Prostate gland (tissue), 2 donors: Measurements from ENCODE around the gene SPATA12. TPM values are rescaled to one million over a fixed set of nuclear protein-coding genes. Genes with fewer than 3 reads are reported as not detected.

Experiments used
- DNase-seq: peaks from one replicate; pipeline ENCODE4 v3.0.0-alpha.2; 2019; ENCODE audit warnings: low spot score
- H3K27ac ChIP-seq, 2 donors: fragments of 200-600 bp; sonication (generic); 2 replicates each; pipeline ENCODE4 v1.5.1; 2017 to 2019
- H3K27me3 ChIP-seq: fragments of 200-600 bp; sonication (generic); replicated peaks from 2 replicates; pipeline ENCODE4 v1.5.1; 2019; ENCODE audit not compliant: insufficient read depth
- H3K36me3 ChIP-seq, 2 donors: fragments of 200-600 bp; sonication (generic); 1 replicate in 1 of 2; 2 replicates in 1 of 2; pipeline versions ENCODE4 v1.5.1 to v1.8.1; 2017 to 2019
- H3K4me1 ChIP-seq: fragments of 200-600 bp; sonication (generic); replicated peaks from 2 replicates; pipeline ENCODE4 v1.5.1; 2019
- H3K4me3 ChIP-seq, 2 donors: fragments of 200-600 bp; sonication (generic); 2 replicates each; pipeline ENCODE4 v1.5.1; 2017 to 2019
- H3K9me3 ChIP-seq: fragments of 200-600 bp; sonication (generic); 2 replicates; pipeline ENCODE4 v1.5.1; 2017
- POLR2A ChIP-seq: fragments of 450-650 bp; IDR thresholded peaks from one replicate; pipeline ENCODE4 v1.6.1; 2016; ENCODE audit warnings: antibody characterized with exemption, mild to moderate bottlenecking
- POLR2AphosphoS5 ChIP-seq: sonication (generic); formaldehyde crosslinking; IDR thresholded peaks from one replicate; pipeline ENCODE4 v1.6.1; 2017; ENCODE audit warnings: antibody characterized with exemption
- WGBS: methylation state at CpG from one replicate; pipeline ENCODE4 v1.1.5; 2018; 5-methylcytosine and 5-hydroxymethylcytosine counted together
- intact Hi-C: fragments of 100-400 bp; cut with DNase I; formaldehyde crosslinking; loops from one replicate; pipeline ENCODE4 v1.14.2; 2022
- total RNA-seq, 2 donors: library from RNA; depleted of rRNA; stranded (reverse); fragments of >200 nt; gene quantifications; one replicate each; pipeline ENCODE4 v1.1.0, GENCODE V29; 2016
- TF ChIP-seq, protein P1 (sequence below), 4 experiments: fragments of 200-600 bp in 2 of 4; fragments of 450-650 bp in 2 of 4; sonication (generic) in 2 of 4; IDR thresholded peaks; 1 replicate in 3 of 4; 2 replicates in 1 of 4; pipeline ENCODE4 v1.5.1; 2016 to 2019; ENCODE audit warnings: antibody characterized with exemption in 4 of 4, mild to moderate bottlenecking in 2 of 4, moderate library complexity in 2 of 4

SPATA12 gene
- total RNA-seq, 2 donors from 2014 or later, result 0.28 TPM; not detected in 1

DNA sequence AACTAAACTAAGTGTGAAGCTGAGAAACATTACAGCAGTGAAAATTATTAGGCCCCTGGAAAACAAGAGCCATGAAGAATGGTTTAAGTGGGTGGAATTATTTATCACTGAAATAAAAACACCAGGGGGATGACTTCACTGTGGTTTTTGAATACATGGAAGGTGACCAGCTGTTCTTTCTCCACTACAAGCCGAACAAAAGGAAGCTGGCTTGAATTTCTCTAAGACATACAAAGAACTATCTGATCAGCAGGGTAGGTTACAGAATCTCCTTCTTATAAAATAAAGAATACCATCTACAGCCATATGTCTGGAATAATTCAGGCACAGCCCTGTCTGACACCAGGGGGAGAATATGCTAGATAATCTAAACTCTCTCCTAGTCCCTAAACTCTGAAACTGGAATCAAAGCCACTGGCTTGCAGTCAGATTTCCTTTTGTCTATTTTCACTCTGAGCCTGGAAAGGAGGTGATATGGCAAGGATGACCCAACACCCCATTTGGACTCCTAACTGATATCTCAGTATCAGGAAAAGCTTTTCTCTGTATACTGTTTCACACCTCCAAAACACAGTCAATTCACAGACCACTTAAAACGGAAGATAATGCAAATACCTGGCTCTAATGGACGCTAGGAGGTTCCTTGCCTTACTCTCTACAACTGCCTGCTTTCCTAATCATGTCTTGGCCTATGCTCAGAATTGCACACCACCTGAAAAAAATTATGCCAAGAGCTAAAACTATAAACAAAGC is 31.2 kb downstream of the SPATA12 start:
- no peak overlapping the region for H3K4me3 ChIP-seq
- no peak overlapping the region for H3K27ac ChIP-seq
- 65% methylated on average over 3 of the region's 3 CpGs for WGBS
- H3K27me3 ChIP-seq, result no peaks in the 10 kb centered on the region
- no peaks in the 10 kb centered on the region for H3K4me1 ChIP-seq
- H3K9me3 ChIP-seq, result no peaks in the 10 kb centered on the region
- no peak for TF ChIP-seq POLR2A
- no peak for DNase-seq
- intact Hi-C loops, result no loop called here
- H3K36me3 ChIP-seq, result no peaks in the 10 kb centered on the region

DNA sequence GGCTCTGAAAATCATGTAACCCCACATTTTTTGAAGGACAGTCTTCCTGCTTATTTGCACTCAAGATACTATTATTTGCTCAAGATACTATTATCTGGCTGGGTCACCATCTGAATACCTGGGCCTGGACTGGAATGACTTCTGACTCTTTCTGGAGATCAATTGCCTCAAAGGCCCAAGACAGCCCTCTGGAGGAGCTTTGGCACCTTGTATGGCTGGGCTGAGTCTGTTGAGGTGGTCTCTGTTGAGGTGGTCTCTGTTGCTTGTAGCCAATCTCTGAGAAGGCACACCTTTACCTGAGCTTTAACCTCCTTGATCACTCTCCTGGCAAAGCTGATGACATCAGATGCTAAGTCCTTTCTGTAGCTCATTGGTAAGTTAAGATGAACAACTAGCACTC is 33.0 kb downstream of the SPATA12 start:
- no peaks in the 10 kb centered on the region for H3K36me3 ChIP-seq
- no peak overlapping the region for H3K27ac ChIP-seq
- no peaks in the 10 kb centered on the region for H3K4me1 ChIP-seq
- no peaks in the 10 kb centered on the region for H3K27me3 ChIP-seq
- no peak overlapping the region for H3K4me3 ChIP-seq
- DNase-seq, result no peak
- intact Hi-C loops, result no loop called here
- no peaks in the 10 kb centered on the region for H3K9me3 ChIP-seq
- TF ChIP-seq POLR2AphosphoS5 (no peak), POLR2A (no peak)
- TF ChIP-seq, protein P1, sequence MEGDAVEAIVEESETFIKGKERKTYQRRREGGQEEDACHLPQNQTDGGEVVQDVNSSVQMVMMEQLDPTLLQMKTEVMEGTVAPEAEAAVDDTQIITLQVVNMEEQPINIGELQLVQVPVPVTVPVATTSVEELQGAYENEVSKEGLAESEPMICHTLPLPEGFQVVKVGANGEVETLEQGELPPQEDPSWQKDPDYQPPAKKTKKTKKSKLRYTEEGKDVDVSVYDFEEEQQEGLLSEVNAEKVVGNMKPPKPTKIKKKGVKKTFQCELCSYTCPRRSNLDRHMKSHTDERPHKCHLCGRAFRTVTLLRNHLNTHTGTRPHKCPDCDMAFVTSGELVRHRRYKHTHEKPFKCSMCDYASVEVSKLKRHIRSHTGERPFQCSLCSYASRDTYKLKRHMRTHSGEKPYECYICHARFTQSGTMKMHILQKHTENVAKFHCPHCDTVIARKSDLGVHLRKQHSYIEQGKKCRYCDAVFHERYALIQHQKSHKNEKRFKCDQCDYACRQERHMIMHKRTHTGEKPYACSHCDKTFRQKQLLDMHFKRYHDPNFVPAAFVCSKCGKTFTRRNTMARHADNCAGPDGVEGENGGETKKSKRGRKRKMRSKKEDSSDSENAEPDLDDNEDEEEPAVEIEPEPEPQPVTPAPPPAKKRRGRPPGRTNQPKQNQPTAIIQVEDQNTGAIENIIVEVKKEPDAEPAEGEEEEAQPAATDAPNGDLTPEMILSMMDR (IDR thresholded peaks at IDR 0.05), result no peak

DNA sequence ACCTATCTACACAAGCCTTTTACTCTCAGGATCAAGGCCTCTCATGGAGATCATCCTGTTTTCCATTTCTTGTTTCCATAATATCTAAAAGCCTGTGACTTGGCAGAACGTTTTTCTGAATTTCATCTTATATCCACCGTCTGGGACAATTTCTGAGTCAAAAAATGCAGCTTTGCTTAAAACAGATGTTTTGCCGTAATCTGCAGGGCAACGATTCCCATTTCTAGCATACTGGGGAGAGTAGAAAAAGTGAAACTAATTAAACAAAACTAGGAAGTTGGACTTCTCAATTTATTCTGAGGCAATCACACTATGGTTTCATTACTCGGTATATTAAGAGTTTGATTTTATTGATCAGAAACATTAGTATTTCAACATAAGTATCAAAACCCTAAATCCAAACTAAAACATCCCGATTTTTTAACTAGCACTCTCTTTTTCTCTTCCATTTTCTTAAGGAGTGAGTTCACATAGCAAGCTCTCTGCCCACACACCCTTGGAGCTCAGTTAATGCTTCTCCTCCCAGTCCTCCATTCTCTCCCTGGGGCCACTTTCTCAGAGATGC is 33.6 kb downstream of the SPATA12 start:
- intact Hi-C loops, result no loop called here
- H3K9me3 ChIP-seq, result no peaks in the 10 kb centered on the region
- no peak for TF ChIP-seq POLR2AphosphoS5
- TF ChIP-seq, protein P1 (IDR thresholded peaks at IDR 0.05), result no peak
- no peak for TF ChIP-seq POLR2A
- no peak overlapping the region for H3K27ac ChIP-seq
- no peaks in the 10 kb centered on the region for H3K36me3 ChIP-seq
- no peak for DNase-seq
- no peaks in the 10 kb centered on the region for H3K27me3 ChIP-seq
- WGBS, result 81% methylated on average over 6 of the region's 6 CpGs
- no peaks in the 10 kb centered on the region for H3K4me1 ChIP-seq
- no peak overlapping the region for H3K4me3 ChIP-seq

DNA sequence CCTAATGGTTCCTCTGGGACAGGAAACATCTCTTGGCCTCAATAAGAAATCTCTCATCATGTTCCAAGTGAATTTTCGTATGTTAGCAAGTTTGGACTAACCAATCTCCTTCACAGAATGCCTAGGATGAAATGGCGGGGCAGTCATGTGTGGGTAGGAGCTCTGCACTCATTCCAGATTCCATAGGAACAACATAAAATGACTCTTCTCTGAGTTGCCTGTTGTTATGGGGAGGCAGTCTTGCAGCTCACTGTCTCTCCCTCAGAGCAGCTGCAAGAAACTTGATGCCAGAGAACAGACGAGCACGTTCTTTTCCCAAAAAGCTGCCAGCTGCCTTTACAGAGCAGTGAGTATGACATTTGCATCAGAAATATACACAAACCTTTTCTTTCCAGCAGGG is 34.1 kb downstream of the SPATA12 start:
- DNase-seq, result no peak
- H3K4me3 ChIP-seq, result no peak overlapping the region
- no peaks in the 10 kb centered on the region for H3K9me3 ChIP-seq
- TF ChIP-seq POLR2A (no peak), POLR2AphosphoS5 (no peak)
- TF ChIP-seq, protein P1 (IDR thresholded peaks at IDR 0.05), result no peak
- intact Hi-C loops, result no loop called here
- no peak overlapping the region for H3K27ac ChIP-seq
- 56% methylated on average over 4 of the region's 4 CpGs for WGBS
- no peaks in the 10 kb centered on the region for H3K36me3 ChIP-seq
- no peaks in the 10 kb centered on the region for H3K27me3 ChIP-seq
- H3K4me1 ChIP-seq, result no peaks in the 10 kb centered on the region

DNA sequence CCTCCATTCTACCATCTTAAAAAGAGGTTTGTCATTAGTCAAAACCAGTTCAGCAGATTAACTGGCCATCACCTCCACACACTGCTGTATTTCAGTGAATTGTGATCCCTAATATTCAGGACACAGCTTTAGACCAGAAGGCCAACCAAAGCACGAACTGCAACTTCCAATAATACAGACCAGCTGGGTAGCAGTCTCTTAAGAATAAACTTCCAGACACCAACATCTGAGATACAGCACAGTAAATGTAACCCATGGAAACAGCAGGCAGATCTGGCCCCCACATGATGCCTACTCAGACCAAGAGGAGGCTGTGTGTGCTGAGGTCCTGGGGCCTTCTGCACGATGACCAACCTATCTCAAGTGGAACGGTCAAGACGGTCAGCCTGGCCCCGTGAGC is 34.9 kb downstream of the SPATA12 start:
- Histone ChIP-seq H3K4me3 (no peak overlapping the region), H3K27ac (no peak overlapping the region), H3K4me1 (no peaks in the 10 kb centered on the region), H3K9me3 (no peaks in the 10 kb centered on the region), H3K27me3 (no peaks in the 10 kb centered on the region), H3K36me3 (no peaks in the 10 kb centered on the region)
- intact Hi-C loops, result no loop called here
- TF ChIP-seq, protein P1 (IDR thresholded peaks at IDR 0.05), result no peak
- TF ChIP-seq POLR2AphosphoS5 (no peak), POLR2A (no peak)
- 89% methylated on average over 5 of the region's 5 CpGs for WGBS
- DNase-seq, result no peak
